Effector memory CD4-positive, alpha-beta T cell (primary cell): ENCODE measurements around the gene SPACA9.
A peak's percentile ranks its signal among the peaks of the same experiment; 100 is the strongest.

ENCODE experiments used
- DNase-seq, 3 donors: peaks; one replicate each; pipeline ENCODE4 v3.0.0-alpha.2; 2020
- H3K27ac ChIP-seq: 2 replicates; pipeline ENCODE4 v1.7.0; 2013; ENCODE audit warnings: mild to moderate bottlenecking, low read length, moderate library complexity; ENCODE audit not compliant: insufficient read depth, poor library complexity, severe bottlenecking
- H3K27me3 ChIP-seq: replicated peaks from 2 replicates; pipeline ENCODE4 v1.7.0; 2013; ENCODE audit warnings: mild to moderate bottlenecking, low read length; ENCODE audit not compliant: insufficient read depth, control insufficient read depth, poor library complexity, severe bottlenecking
- H3K36me3 ChIP-seq: 2 replicates; pipeline ENCODE4 v1.7.0; 2013; ENCODE audit warnings: mild to moderate bottlenecking, low read length, moderate library complexity; ENCODE audit not compliant: control insufficient read depth, insufficient read depth
- H3K4me1 ChIP-seq: 2 replicates; pipeline ENCODE4 v1.7.0; 2013; ENCODE audit warnings: low read length, mild to moderate bottlenecking; ENCODE audit not compliant: control insufficient read depth, insufficient read depth, poor library complexity, severe bottlenecking
- H3K4me3 ChIP-seq: 2 replicates; pipeline ENCODE4 v1.7.0; 2013; ENCODE audit warnings: low read length, low read depth, mild to moderate bottlenecking; ENCODE audit not compliant: insufficient read depth, poor library complexity, severe bottlenecking
- H3K9me3 ChIP-seq: 2 replicates; pipeline ENCODE4 v1.7.0; 2013; ENCODE audit warnings: mild to moderate bottlenecking, low read length, moderate library complexity; ENCODE audit not compliant: control insufficient read depth

The SPACA9 gene

GRCh38 chr9:132887181-132888120, 8.8 kb downstream of the SPACA9 start:
- H3K4me3 ChIP-seq: no peak overlapping the region
- H3K27ac ChIP-seq: no peak overlapping the region
- DNase-seq: no peak
- H3K4me1 ChIP-seq: no peaks in the 10 kb centered on the region
- H3K36me3 ChIP-seq: no peaks in the 10 kb centered on the region
- H3K9me3 ChIP-seq: no peaks in the 10 kb centered on the region
- no peaks in the 10 kb centered on the region for H3K27me3 ChIP-seq

GRCh38 chr9:132888151-132888550, 9.5 kb downstream of the SPACA9 start:
- Histone ChIP-seq H3K9me3 (no peaks in the 10 kb centered on the region), H3K36me3 (no peaks in the 10 kb centered on the region), H3K27me3 (no peaks in the 10 kb centered on the region), H3K4me3 (no peak overlapping the region), H3K4me1 (no peaks in the 10 kb centered on the region), H3K27ac (no peak overlapping the region)
- DNase-seq: no peak

GRCh38 chr9:132892400-132892799, 13.7 kb downstream of the SPACA9 start:
- no peak for DNase-seq
- Histone ChIP-seq H3K27ac (no peak overlapping the region), H3K4me3 (no peak overlapping the region), H3K9me3 (no peaks in the 10 kb centered on the region), H3K36me3 (peaks cover 25% of the 10 kb centered on the region), H3K4me1 (no peaks in the 10 kb centered on the region), H3K27me3 (no peaks in the 10 kb centered on the region)

DNA sequence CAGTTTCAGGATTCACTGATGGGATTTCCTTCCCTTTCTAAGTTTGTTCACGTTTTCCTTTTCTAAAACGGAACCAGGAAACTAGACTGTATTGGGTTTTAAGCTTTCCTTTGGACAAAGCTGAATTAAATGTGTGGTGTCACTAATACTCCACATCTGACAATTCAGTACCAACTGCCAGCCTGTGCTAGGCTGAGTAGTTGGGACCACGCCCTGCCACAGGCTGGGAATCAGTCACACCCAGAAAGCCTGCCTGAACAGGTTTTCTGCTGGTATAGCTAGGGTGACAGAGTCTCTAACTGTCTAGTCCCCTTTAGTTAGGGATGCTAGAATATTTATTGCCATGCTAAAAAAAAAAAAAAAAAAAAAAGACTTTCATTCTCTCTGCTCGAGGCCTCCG, 15.6 kb downstream of the SPACA9 start:
- peaks cover 35% of the 10 kb centered on the region for H3K36me3 ChIP-seq
- H3K9me3 ChIP-seq: no peaks in the 10 kb centered on the region
- H3K4me3 ChIP-seq: no peak overlapping the region
- H3K27ac ChIP-seq: no peak overlapping the region
- no peaks in the 10 kb centered on the region for H3K27me3 ChIP-seq
- DNase-seq: no peak
- H3K4me1 ChIP-seq: no peaks in the 10 kb centered on the region

DNA sequence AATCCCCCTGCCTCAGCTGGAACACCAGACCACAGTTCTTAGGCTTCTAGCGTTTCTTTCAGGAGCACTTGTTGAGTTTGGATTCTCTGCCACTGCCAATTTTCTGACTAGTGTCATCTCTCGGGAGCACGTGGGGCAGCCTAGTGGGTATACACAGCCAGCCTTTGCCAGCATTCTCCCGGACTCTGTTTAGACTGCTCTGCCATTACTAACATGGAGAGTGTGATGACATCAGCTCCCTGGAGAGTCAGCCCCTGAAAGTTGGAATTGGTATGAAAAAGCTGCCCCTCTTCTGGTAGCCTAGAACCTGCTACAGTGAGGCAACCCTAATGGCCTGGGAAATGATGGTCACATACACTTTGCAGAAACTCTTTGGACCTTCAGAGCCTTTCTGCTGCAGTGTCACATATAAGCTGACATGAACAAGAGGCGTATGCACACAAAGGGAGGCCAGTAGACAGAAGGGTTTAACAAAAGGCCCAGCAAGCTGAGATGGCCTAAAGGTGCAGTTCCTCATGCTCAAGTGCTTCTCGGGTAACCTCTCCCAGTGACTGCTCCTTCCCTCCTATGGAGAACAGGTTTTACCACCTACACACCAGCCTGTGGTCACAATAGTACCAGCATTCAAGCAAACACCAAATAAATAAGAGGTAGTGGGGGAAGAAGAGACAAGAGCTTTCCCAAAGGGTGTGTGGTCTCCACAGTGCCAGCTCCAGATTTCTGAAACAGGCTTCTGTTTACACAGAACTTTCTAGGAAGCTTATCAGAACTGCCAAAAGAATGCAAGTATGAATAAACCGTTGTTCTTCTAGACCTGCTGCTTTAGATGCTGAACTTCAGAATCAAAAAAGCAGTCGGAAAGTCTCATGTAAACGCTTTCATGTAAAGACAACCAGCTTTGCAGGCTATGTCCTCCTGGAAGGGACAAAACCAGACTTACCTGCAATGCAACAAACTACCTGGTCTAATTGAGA, 16.5 kb downstream of the SPACA9 start:
- Histone ChIP-seq H3K4me1 (no peaks in the 10 kb centered on the region), H3K9me3 (no peaks in the 10 kb centered on the region), H3K27ac (no peak overlapping the region), H3K4me3 (no peak overlapping the region), H3K36me3 (peaks cover 43% of the 10 kb centered on the region), H3K27me3 (no peaks in the 10 kb centered on the region)
- no peak for DNase-seq

DNA sequence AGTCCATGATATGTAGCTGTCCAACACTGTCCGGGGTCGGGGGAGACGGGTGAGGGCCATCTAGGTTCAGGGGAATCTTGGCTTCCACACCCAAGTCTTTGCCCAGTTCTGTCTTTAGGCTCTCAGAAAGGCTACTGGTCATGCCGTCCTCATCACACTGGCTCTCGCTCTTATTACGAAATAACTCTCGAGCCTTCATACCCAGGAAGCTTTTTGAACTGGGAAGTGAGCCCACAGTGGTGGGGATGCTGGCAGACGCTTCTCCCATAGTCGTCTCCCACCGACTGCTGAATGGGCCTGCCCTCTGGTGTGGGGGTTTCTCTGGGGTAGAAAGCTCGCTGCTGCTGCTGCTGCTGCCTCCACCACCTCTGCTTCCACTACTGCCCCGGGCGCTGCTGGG, 17.6 kb downstream of the SPACA9 start:
- Histone ChIP-seq H3K36me3 (peaks cover 54% of the 10 kb centered on the region), H3K4me1 (no peaks in the 10 kb centered on the region), H3K27ac (no peak overlapping the region), H3K27me3 (no peaks in the 10 kb centered on the region), H3K4me3 (no peak overlapping the region), H3K9me3 (no peaks in the 10 kb centered on the region)
- DNase-seq: no peak

- Histone ChIP-seq H3K4me3 (no peak overlapping the region), H3K4me1 (no peaks in the 10 kb centered on the region), H3K36me3 (peaks cover 55% of the 10 kb centered on the region), H3K27ac (no peak overlapping the region), H3K27me3 (no peaks in the 10 kb centered on the region), H3K9me3 (no peaks in the 10 kb centered on the region)
- no peak for DNase-seq
These were observed 18.2 kb downstream of the SPACA9 start for GRCh38 chr9:132896906-132897305.

DNA sequence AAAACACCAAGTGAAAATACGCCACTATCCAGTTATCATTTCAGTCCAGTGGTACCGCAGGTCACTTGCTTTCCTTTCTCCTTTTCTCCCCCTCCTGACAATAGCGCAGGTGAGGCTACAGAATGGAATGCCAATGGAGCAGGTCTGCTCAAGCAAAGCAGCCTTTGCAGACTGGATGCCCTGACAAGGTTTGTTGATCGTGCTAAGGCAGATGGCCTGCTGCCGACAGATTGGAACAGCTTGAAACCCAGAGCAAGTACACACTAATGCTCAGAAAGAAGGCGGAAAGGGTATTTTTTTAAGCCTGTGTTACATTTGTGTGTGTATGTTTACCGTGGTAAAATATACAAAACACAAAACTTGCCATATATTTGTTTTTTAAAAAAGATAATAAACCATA, 19.4 kb downstream of the SPACA9 start:
- Histone ChIP-seq H3K27me3 (no peaks in the 10 kb centered on the region), H3K4me3 (no peak overlapping the region), H3K36me3 (peaks cover 55% of the 10 kb centered on the region), H3K4me1 (no peaks in the 10 kb centered on the region), H3K9me3 (no peaks in the 10 kb centered on the region), H3K27ac (no peak overlapping the region)
- no peak for DNase-seq

GRCh38 chr9:132901858-132902831, 23.4 kb downstream of the SPACA9 start:
- Histone ChIP-seq H3K4me3 (no peak overlapping the region), H3K9me3 (no peaks in the 10 kb centered on the region), H3K4me1 (no peaks in the 10 kb centered on the region), H3K36me3 (peaks cover 51% of the 10 kb centered on the region), H3K27ac (no peak overlapping the region), H3K27me3 (no peaks in the 10 kb centered on the region)
- DNase-seq: peak; percentile 52 to 65 (median 58)
